Stimulated activated CD4-positive, alpha-beta T cell treated with anti-CD3 and anti-CD28 coated beads, TNF-alpha, amount 100 ng/mL, for 1 hour (primary cell): ENCODE results near the gene OASL.

Source experiments
- DNase-seq, 3 donors: peaks; one replicate each; pipeline ENCODE4 v3.0.0-alpha.2; 2020; ENCODE audit warnings: low read depth in 3 of 3, low spot score in 1 of 3

OASL gene

GRCh38 chr12:121015825-121016766 is 22.9 kb downstream of the OASL start, which contains the start of gene C12orf43:
Gene C12orf43, minus strand, starts transcription at chr12:121016487. Its CDS starts 13 bp downstream, at chr12:121016474.
- DNase-seq, result peak; percentile 75 to 81 (median 78)

- no peak for DNase-seq
These were observed 25.3 kb downstream of the OASL start for GRCh38 chr12:121013715-121014114.

GRCh38 chr12:121011820-121012219 is 27.2 kb downstream of the OASL start:
- DNase-seq, result no peak

GRCh38 chr12:121010860-121011259 is 28.2 kb downstream of the OASL start:
- no peak for DNase-seq

- DNase-seq, result no peak
These were observed 29.3 kb downstream of the OASL start for GRCh38 chr12:121009741-121010140.

- DNase-seq, result no peak
These were observed 30.5 kb downstream of the OASL start for GRCh38 chr12:121008347-121009098.

GRCh38 chr12:121005346-121005815 is 33.7 kb downstream of the OASL start:
- DNase-seq, result peak in 1 of 3 donors; percentile 10

- DNase-seq, result no peak
These were observed 34.7 kb downstream of the OASL start for GRCh38 chr12:121004253-121004815.

- DNase-seq, result no peak
These were observed 35.4 kb downstream of the OASL start for GRCh38 chr12:121003650-121004049.

- no peak for DNase-seq
These were observed 37.1 kb downstream of the OASL start for GRCh38 chr12:121001841-121002483.

- DNase-seq, result no peak
These were observed 38.0 kb downstream of the OASL start for GRCh38 chr12:121001060-121001459.

- DNase-seq, result no peak
These were observed 38.5 kb downstream of the OASL start for GRCh38 chr12:121000530-121000929.

- DNase-seq, result no peak
These were observed 39.6 kb downstream of the OASL start for GRCh38 chr12:120999191-121000120.

GRCh38 chr12:120998435-120998834 is 40.6 kb downstream of the OASL start:
- no peak for DNase-seq

GRCh38 chr12:120997448-120997847 is 41.6 kb downstream of the OASL start:
- DNase-seq, result no peak

- no peak for DNase-seq
These were observed 42.8 kb downstream of the OASL start for GRCh38 chr12:120996133-120996746.

- DNase-seq, result no peak
These were observed 44.3 kb downstream of the OASL start for GRCh38 chr12:120994589-120995337.

- no peak for DNase-seq
These were observed 45.0 kb downstream of the OASL start for GRCh38 chr12:120994059-120994458.

GRCh38 chr12:120993496-120993895 is 45.5 kb downstream of the OASL start:
- no peak for DNase-seq
